HepG2 (cell line): ENCODE measurements around the gene PLCXD1. TPM values are rescaled to one million over a fixed set of nuclear protein-coding genes. Genes with fewer than 3 reads are reported as not detected.

Source experiments
- AKAP8 ChIP-seq: sonication (generic); formaldehyde crosslinking; IDR thresholded peaks from 2 replicates; pipeline ENCODE4 v1.5.1; 2020; ENCODE audit warnings: mild to moderate bottlenecking, missing genetic modification reagents
- DNMT3B ChIP-seq: conservative IDR thresholded peaks from 2 replicates; pipeline ENCODE4 v1.6.1; 2016; ENCODE audit warnings: missing biosample characterization, control low read depth
- KDM5A ChIP-seq: fragments of 200-600 bp; sonication (generic); IDR thresholded peaks from 2 replicates; pipeline ENCODE4 v1.7.0; 2018; ENCODE audit warnings: antibody characterized with exemption, mild to moderate bottlenecking, low read length, borderline replicate concordance
- MAZ ChIP-seq, 2 experiments: sonication (generic) in 1 of 2; formaldehyde crosslinking in 1 of 2; IDR thresholded peaks; 2 replicates each; pipeline versions ENCODE4 v1.5.0 to v1.6.1; 2012 to 2020; ENCODE audit warnings: low read depth in 2 of 2, mild to moderate bottlenecking in 2 of 2, borderline replicate concordance in 1 of 2, improper control_type of control experiment in 1 of 2, low read length in 1 of 2, missing genetic modification reagents in 1 of 2, moderate library complexity in 1 of 2
- ZNF260 ChIP-seq: sonication (generic); formaldehyde crosslinking; IDR thresholded peaks from 2 replicates; pipeline ENCODE4 v1.4.0; 2020; ENCODE audit warnings: missing genetic modification reagents, low read depth, mild to moderate bottlenecking, borderline replicate concordance
- ZNF33B ChIP-seq: sonication (generic); formaldehyde crosslinking; IDR thresholded peaks from 2 replicates; pipeline ENCODE4 v1.5.1; 2020; ENCODE audit warnings: mild to moderate bottlenecking, missing genetic modification reagents
- ZNF616 ChIP-seq: sonication (generic); formaldehyde crosslinking; IDR thresholded peaks from 2 replicates; pipeline ENCODE4 v1.5.0; 2020; ENCODE audit warnings: low read depth, mild to moderate bottlenecking, missing genetic modification reagents
- ZNF674 ChIP-seq: sonication (generic); formaldehyde crosslinking; IDR thresholded peaks from 2 replicates; pipeline ENCODE4 v1.5.0; 2020; ENCODE audit warnings: low read depth, mild to moderate bottlenecking, missing genetic modification reagents
- ZNF891 ChIP-seq: sonication (generic); formaldehyde crosslinking; IDR thresholded peaks from 2 replicates; pipeline ENCODE4 v1.5.0; 2020; ENCODE audit warnings: mild to moderate bottlenecking, missing genetic modification reagents
- polyA plus RNA-seq, 8 experiments: library from polyadenylated mRNA; depleted of rRNA in 3 of 8; stranded (reverse) in 7 of 8; unstranded in 1 of 8; fragments of >200 nt; fragmentation: Illumina TruSeq in 4 of 8; extraction: Trizol in 4 of 8; gene quantifications; 2 replicates each; pipeline versions ENCODE4 v1.2.1 to v1.2.3, GENCODE V29; 2011 to 2016; ENCODE audit warnings: low read depth in 4 of 8, missing spikeins in 1 of 8, mixed read lengths in 1 of 8; ENCODE audit not compliant: insufficient read depth in 1 of 8
- total RNA-seq, 5 experiments: library from RNA; depleted of rRNA; stranded (reverse); fragments of >200 nt; fragmentation: Illumina TruSeq; extraction: Trizol; gene quantifications; 2 replicates each; pipeline ENCODE4 v1.2.3, GENCODE V29; 2016; ENCODE audit warnings: low read depth in 1 of 5
- TF ChIP-seq, protein P1 (sequence below), 2 experiments: IDR thresholded peaks; 2 replicates each; pipeline ENCODE4 v1.6.1; 2011 to 2012; ENCODE audit warnings: low read length in 2 of 2, borderline replicate concordance in 1 of 2, low read depth in 1 of 2, mild to moderate bottlenecking in 1 of 2, moderate library complexity in 1 of 2
- TF ChIP-seq, protein P2 (sequence below): sonication (generic); formaldehyde crosslinking; IDR thresholded peaks from 2 replicates; pipeline ENCODE4 v1.5.0; 2020; ENCODE audit warnings: mild to moderate bottlenecking, missing genetic modification reagents
- TF ChIP-seq, protein P3 (sequence below), 2 experiments: sonication (generic) in 1 of 2; formaldehyde crosslinking in 1 of 2; IDR thresholded peaks; 2 replicates each; pipeline versions ENCODE4 v1.6.1 to v1.9.0; 2014 to 2022; ENCODE audit warnings: antibody characterized with exemption in 1 of 2, borderline replicate concordance in 1 of 2, inconsistent platforms in 1 of 2, low read depth in 1 of 2, missing genetic modification reagents in 1 of 2

The PLCXD1 gene
- total and polyA plus RNA-seq, 2 of the 13 experiments (the other 11 are each of a cell fraction or from before 2014, with no cell fraction given): 87.7 to 153 TPM

DNA sequence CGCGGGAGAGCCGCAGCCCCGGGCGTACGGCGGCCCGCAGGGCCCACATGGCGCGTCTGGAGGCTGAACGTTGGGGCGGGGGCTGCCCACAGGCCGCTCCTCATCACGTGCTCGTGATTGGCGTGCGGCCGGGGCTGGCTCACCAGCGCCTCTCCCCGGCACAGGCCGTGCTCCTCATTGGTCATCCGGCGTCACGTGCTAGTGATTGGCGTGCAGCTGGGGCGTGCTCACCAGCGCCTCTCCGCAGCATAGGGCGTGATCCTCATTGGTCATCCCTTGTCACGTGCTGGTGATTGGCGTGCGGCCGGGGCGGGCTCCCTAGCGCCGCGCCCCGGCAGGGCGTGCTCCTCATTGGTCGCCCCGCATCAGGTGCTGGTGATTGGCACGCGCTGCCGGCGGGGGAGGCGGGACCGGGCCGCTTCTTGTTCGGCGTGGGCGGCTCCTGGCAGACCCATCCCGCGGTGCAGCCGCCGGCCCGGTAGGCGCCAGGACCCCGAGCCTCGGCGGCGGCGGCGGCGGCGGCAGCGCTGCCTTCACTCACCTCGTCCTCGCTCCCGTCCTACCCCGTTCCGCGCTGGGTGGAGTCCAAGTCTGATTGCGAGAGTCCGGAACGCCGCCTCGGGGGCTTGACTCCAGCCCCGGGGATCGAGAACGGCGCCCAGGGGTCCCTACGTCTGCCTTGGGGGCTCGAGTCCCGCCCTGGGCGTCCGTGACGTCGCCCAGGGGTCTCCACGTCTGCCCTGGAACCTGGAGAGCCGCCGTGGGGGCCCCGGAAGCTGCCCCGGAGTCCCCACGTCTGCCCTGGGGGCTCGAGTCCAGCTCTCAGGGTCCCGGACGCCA is 37.8 kb downstream of the PLCXD1 start, which contains the start of gene GTPBP6 (continued):
- TF ChIP-seq, protein P1, sequence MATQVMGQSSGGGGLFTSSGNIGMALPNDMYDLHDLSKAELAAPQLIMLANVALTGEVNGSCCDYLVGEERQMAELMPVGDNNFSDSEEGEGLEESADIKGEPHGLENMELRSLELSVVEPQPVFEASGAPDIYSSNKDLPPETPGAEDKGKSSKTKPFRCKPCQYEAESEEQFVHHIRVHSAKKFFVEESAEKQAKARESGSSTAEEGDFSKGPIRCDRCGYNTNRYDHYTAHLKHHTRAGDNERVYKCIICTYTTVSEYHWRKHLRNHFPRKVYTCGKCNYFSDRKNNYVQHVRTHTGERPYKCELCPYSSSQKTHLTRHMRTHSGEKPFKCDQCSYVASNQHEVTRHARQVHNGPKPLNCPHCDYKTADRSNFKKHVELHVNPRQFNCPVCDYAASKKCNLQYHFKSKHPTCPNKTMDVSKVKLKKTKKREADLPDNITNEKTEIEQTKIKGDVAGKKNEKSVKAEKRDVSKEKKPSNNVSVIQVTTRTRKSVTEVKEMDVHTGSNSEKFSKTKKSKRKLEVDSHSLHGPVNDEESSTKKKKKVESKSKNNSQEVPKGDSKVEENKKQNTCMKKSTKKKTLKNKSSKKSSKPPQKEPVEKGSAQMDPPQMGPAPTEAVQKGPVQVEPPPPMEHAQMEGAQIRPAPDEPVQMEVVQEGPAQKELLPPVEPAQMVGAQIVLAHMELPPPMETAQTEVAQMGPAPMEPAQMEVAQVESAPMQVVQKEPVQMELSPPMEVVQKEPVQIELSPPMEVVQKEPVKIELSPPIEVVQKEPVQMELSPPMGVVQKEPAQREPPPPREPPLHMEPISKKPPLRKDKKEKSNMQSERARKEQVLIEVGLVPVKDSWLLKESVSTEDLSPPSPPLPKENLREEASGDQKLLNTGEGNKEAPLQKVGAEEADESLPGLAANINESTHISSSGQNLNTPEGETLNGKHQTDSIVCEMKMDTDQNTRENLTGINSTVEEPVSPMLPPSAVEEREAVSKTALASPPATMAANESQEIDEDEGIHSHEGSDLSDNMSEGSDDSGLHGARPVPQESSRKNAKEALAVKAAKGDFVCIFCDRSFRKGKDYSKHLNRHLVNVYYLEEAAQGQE (IDR thresholded peaks at IDR 0.05; ENCODE audit: borderline replicate concordance in 1 of 2, low read depth in 1 of 2, low read length in 2 of 2): no peak
- TF ChIP-seq, protein P2, sequence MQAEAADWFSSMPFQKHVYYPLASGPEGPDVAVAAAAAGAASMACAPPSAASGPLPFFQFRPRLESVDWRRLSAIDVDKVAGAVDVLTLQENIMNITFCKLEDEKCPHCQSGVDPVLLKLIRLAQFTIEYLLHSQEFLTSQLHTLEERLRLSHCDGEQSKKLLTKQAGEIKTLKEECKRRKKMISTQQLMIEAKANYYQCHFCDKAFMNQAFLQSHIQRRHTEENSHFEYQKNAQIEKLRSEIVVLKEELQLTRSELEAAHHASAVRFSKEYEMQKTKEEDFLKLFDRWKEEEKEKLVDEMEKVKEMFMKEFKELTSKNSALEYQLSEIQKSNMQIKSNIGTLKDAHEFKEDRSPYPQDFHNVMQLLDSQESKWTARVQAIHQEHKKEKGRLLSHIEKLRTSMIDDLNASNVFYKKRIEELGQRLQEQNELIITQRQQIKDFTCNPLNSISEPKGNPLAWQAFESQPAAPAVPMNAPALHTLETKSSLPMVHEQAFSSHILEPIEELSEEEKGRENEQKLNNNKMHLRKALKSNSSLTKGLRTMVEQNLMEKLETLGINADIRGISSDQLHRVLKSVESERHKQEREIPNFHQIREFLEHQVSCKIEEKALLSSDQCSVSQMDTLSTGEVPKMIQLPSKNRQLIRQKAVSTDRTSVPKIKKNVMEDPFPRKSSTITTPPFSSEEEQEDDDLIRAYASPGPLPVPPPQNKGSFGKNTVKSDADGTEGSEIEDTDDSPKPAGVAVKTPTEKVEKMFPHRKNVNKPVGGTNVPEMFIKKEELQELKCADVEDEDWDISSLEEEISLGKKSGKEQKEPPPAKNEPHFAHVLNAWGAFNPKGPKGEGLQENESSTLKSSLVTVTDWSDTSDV: 0 out of 2 replicates have a peak, but pooled peaks have one; percentile 14
- TF ChIP-seq, protein P3, sequence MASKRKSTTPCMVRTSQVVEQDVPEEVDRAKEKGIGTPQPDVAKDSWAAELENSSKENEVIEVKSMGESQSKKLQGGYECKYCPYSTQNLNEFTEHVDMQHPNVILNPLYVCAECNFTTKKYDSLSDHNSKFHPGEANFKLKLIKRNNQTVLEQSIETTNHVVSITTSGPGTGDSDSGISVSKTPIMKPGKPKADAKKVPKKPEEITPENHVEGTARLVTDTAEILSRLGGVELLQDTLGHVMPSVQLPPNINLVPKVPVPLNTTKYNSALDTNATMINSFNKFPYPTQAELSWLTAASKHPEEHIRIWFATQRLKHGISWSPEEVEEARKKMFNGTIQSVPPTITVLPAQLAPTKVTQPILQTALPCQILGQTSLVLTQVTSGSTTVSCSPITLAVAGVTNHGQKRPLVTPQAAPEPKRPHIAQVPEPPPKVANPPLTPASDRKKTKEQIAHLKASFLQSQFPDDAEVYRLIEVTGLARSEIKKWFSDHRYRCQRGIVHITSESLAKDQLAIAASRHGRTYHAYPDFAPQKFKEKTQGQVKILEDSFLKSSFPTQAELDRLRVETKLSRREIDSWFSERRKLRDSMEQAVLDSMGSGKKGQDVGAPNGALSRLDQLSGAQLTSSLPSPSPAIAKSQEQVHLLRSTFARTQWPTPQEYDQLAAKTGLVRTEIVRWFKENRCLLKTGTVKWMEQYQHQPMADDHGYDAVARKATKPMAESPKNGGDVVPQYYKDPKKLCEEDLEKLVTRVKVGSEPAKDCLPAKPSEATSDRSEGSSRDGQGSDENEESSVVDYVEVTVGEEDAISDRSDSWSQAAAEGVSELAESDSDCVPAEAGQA (IDR thresholded peaks at IDR 0.05; ENCODE audit: low read depth): no peak
- TF ChIP-seq, protein P3 (CRISPR knock-in tag; IDR thresholded peaks at IDR 0.05; ENCODE audit: borderline replicate concordance): no peak
- no peak; the same call in 1 of the 2 replicates for TF ChIP-seq ZNF33B (CRISPR knock-in tag)
- TF ChIP-seq ZNF891 (CRISPR knock-in tag): no peak
- no peak for TF ChIP-seq ZNF260
- peak; percentile 76 for TF ChIP-seq MAZ (IDR thresholded peaks at IDR 0.05; ENCODE audit: borderline replicate concordance, low read depth, low read length)
- peak; percentile 79 for TF ChIP-seq MAZ (CRISPR knock-in tag; IDR thresholded peaks at IDR 0.05; ENCODE audit: low read depth)
- TF ChIP-seq AKAP8 (CRISPR knock-in tag): no peak
- no peak for TF ChIP-seq KDM5A
- no peak for TF ChIP-seq DNMT3B
- TF ChIP-seq ZNF674 (CRISPR knock-in tag): no peak
- no peak for TF ChIP-seq ZNF616 (CRISPR knock-in tag)
